Myocyte (in vitro differentiated cells): Measurements from ENCODE around the gene SENP3. TPM values are rescaled to one million over a fixed set of nuclear protein-coding genes. Genes with fewer than 3 reads are reported as not detected.
A peak's percentile ranks its signal among the peaks of the same experiment; 100 is the strongest.

Source experiments
- DNase-seq: peaks from one replicate; pipeline ENCODE4 v3.0.0-alpha.2; 2012; ENCODE audit warnings: low read depth
- total RNA-seq: library from RNA; depleted of rRNA; stranded (reverse); fragments of >200 nt; gene quantifications from 2 replicates; pipeline ENCODE4 v1.2.3, GENCODE V29; 2014

Gene SENP3
- total RNA-seq, 1 donor from 2014 or later: 93.6 TPM

- DNase-seq: no peak
These were observed 14.2 kb downstream of the SENP3 start for GRCh38 chr17:7575959-7576358.

- DNase-seq: no peak
These were observed 14.8 kb downstream of the SENP3 start for GRCh38 chr17:7576432-7576937.

- no peak for DNase-seq
These were observed 15.8 kb downstream of the SENP3 start for GRCh38 chr17:7577327-7578199.

- peak; percentile 82 for DNase-seq
These were observed 17.5 kb downstream of the SENP3 start, which contains the start of gene CD68 for GRCh38 chr17:7579001-7579833. TSS of gene CD68 (plus strand) at chr17:7579638. CDS start at chr17:7579678, 40 bp downstream.

- peak; percentile 51 for DNase-seq
These were observed 18.3 kb downstream of the SENP3 start for GRCh38 chr17:7579834-7580603.

GRCh38 chr17:7580604-7581575 is 19.2 kb downstream of the SENP3 start:
- DNase-seq: no peak

GRCh38 chr17:7582396-7583252 is 20.9 kb downstream of the SENP3 start:
- no peak for DNase-seq

GRCh38 chr17:7583253-7584109 is 21.8 kb downstream of the SENP3 start, which contains the start of gene MPDU1:
TSS of gene MPDU1 (plus strand) at chr17:7583852. CDS start at chr17:7583863, 11 bp downstream.
- peak; percentile 98 for DNase-seq

- peak; percentile 80 for DNase-seq
These were observed 25.1 kb downstream of the SENP3 start for GRCh38 chr17:7586673-7587419.

GRCh38 chr17:7587420-7588151 is 25.9 kb downstream of the SENP3 start:
- DNase-seq: peak; percentile 98

- no peak for DNase-seq
These were observed 27.0 kb downstream of the SENP3 start for GRCh38 chr17:7588553-7589203.

- peak; percentile 89 for DNase-seq
These were observed 27.6 kb downstream of the SENP3 start for GRCh38 chr17:7589204-7589868.

- DNase-seq: peak; percentile 67
These were observed 28.4 kb downstream of the SENP3 start, which contains the start of gene SOX15 for GRCh38 chr17:7589891-7590691. TSS of gene SOX15 (minus strand) at chr17:7590094. CDS start at chr17:7589676, 418 bp downstream.

- peak; percentile 81 for DNase-seq
These were observed 29.0 kb downstream of the SENP3 start for GRCh38 chr17:7590743-7591142.
